Stimulated activated CD8-positive, alpha-beta memory T cell treated with anti-CD3 and anti-CD28 coated beads, Interleukin-12 subunit alpha, Interleukin-12 subunit beta, amount 100 ng/mL, for 1 hour (primary cell): ENCODE results near the gene HS3ST5.
"Not testable (repeated sequence)": the region's sequence is repeated elsewhere in the genome, so short reads cannot be mapped to it uniquely, and the experiment has no call there.

ENCODE experiments used
- DNase-seq: peaks from one replicate; pipeline ENCODE4 v3.0.0-alpha.2; 2020; ENCODE audit warnings: low read depth

HS3ST5 gene

DNA sequence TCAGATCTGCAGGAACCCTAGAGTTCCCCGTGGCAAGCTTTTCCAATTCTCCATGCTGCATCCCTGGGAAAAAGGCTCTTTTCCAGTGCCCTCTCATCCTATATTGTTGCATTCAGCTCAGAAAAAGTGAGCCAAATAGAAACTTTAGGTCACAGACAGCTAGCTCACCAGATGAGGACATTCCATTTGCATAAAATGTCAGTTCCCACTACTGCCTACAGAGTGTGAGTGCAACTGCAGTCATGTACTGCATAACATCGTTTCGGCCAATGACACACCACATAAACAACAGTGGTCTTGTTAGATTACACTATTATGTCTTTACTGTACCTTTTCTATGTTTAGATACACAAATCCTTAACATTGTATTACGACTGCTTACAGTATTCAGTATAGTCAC is 8.6 kb downstream of the HS3ST5 start:
- DNase-seq, result no peak

DNA sequence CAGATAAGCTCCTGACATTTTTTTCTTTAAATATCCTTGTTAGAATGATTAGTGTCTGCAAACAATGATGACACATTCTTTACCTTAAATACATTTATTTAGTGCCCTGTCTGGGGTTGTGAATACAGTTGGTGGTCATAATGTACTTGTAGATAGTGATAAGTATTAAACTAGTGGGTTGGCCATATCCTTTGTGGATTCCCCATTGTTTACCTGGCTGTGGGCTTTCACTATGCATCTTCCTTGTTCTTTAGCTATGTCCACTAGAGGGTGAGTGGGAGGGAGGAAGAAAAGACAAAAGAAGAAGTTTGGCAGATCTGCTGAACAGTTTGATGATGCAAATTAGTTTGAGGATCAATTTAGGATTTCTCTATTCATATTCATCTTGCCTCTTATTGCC is 15.7 kb downstream of the HS3ST5 start:
- DNase-seq, result no peak

DNA sequence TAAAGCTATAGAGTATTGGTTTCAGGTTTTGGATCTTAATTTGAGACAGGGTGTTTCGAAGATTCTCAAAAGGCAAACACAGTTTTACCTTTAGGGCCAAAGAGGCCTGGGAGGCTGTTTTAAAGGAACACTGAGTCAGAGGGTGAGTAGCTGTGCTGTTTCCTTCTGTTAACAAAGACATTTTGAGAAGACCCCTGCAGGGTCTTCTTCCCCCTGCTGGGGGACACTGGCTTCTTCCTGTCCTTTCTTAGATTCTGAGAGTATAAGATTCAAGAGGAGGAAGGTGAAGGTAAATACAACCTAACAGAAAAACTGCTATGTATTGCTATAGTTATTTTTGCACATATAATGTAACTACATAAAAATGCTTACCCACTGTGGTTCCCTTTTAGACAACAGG is 19.0 kb downstream of the HS3ST5 start:
- no peak for DNase-seq

DNA sequence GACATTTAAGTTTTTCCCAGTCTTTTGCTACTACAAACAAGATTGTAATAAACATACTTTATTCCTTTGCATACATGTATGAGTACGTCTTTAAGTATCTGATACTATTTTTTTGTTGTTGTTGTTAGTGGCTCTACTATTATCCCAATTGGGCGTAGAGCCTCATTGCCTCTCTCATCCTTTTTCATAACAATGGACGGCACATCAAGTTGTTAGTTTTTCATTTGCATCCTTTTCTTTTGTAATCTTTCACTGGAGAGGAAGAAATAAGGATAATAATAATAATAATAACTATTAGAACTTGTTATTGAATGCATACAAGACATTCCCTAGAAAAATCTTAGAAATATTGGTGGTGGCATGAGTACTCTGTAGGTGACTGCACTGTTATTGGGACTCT is 23.1 kb downstream of the HS3ST5 start:
- DNase-seq, result no peak

DNA sequence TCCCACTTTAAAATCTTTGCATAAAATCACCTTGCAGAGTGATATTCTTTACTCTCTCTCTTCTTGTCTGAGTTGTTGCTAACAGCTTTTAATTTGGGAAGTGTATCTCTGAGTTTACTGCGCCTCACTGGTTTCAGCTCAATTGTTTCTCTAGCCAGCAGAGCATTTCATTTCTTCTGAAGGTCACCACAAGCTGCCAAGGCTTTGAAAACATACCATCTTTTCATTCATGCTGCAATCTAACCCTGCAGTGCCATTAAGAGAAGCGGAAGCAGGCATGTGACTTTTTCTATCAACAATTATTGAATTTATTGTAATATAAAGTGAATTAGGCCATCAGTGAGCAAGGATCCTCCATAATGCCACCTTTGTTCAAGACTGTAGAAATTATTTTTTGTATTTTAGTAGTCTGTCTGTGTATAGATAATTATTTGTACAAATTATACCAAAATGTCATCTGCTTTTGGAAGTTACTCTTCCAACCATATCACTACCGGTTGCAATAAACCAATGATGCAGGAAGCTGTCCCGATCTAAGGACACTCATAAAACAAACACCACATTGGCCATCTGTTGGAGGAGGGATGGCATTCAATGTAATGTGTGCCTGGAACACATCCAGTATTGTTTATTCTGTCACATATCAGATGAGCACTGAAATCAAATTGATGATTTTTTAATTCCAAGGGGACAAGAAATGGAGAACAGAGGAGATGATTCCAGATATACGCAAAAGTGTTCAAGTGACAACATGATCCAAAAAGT is 26.8 kb downstream of the HS3ST5 start:
- no peak for DNase-seq

DNA sequence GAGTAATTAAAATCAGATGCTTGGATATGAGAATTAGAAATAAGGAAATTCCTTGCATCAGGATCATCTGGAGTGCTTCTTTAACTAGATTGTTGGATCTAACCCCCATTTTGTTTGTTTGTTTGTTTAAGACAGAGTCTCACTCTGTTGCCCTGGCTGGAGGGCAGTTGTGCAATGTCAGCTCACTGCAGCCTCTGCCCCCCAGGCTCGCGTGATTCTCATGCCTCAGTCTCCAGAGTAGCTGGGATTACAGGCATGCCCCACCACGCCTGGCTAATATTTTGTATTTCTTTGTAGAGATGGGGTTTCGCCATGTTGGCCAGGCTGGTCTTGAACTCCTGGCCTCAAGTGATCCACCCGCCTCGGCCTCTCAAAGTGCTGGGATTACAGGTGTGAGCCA is 29.0 kb downstream of the HS3ST5 start:
- not testable (repeated sequence) for DNase-seq

DNA sequence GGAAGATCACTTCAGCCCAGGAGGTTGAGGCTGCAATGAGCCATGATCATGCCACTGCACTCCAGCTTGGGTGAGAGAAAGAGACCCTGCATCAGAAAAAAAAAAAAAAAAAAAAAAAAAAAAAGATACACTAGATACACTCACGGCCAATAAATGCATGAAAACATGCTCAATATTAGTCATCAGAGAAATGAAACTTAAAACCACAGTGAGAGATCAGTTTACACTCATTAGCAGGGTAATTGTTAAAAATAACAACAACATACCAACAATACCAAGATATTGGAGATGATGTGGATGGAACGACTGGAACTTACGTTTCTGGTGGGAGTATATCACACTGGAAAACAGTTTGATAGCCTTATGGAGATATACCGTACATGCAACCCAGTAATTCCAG is 29.9 kb downstream of the HS3ST5 start:
- no peak for DNase-seq

DNA sequence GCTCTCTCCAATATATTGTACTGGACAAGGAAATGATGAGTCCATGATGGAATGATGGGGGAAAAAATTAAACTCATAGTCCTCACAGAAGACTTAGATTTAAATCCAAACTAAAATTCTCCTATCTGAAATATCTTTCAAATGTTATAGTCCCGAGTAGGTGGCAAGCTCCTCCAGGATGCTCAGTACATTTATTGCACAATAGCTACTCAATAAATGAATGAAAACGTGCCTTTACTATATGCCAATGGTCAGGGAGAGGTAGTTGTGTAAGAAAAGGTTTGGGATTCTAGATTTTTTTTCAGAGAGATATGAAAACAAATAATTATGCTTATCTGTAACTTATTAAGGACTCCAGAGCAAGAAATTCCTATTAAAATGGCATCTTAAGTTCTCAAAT is 32.8 kb downstream of the HS3ST5 start:
- DNase-seq, result no peak

DNA sequence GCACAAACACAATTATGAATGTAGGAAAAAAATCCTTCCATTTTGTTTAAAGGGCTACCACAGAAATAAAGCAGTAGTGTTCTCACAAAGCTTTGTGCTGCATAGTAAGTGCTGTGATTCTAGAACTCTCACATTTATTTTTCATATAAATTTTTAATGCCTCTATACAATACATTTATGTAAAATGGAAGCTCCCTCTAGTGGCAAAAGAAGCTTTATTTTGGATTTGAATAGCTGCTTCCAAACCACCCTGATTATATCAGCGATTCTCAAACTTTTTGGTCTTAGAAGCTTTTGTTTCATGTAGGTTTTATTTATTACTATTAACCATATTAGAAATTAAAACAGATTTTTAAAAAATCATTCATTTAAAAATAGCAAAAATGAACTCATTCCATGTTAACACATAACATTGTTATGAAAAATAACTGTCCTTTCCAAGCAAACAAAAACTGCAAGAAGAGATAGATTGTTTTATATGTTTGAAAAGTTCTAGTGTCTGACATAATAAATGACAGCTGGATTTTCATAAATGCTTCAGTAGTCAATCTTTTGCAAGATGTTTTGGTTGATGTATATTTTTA is 38.4 kb downstream of the HS3ST5 start:
- DNase-seq, result no peak

DNA sequence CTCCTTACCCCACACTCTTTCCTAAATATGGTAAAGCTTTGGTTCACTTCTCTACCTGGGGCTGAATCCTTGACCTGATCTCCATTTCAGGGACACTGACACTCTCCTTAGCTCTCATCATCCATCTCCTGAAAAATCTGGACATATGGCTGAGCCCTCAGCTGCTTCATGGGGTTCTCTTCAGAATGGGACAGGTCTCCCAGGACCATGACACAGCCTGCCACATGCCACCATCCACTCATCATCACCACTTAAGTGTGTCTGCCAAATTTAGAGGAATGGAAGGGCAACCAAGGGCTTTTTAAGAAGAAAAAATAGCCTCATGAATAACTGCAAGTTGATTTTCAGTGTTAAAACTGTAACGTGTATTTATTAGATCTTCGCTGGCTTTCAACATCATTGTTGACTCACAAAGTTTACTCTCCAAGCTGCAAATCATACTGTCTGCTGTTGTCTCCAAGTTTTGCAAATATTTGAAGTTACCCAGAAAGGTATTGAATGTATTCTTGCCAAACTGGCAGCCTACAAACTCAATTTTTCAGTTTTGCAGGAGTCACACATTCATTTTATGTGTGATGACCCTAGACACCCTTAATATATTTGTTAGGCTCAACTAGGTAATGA is 41.1 kb downstream of the HS3ST5 start:
- DNase-seq, result no peak

DNA sequence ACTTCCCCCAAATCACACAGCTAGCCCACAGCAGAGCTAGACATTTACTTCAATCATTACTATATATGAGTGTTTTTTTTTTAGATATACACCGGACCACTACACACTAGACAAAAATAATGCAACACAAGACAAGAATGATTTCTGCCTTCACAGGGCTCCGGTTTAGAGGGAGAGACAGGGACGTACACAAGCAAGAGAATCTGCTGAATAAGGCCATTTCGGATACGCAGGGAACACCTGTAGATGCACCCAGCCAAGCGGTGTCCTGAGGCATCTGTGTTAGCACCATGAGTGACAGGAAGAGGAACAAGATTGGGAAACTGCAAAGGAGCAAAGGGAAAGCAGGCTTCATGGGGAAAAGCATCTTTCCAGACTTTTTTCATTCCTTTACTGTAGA is 45.7 kb downstream of the HS3ST5 start:
- DNase-seq, result no peak

DNA sequence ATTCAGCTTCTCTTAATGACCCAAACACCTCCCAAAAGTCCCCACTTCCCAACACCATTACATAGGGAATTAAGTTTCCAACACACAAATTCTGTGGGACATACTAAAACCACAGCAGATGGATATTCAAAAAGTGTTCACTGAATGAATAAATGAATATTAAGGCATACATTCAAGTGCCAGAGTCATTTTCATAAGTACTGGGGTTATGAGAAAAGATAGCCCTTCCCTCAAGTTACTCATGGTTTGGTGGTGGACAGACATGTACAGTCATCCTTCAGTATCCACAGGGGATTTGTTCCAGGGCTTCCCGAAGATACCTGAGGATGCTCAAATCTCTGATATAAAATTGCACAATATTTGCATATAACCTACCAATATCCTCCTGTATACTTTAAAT is 50.4 kb downstream of the HS3ST5 start:
- no peak for DNase-seq

DNA sequence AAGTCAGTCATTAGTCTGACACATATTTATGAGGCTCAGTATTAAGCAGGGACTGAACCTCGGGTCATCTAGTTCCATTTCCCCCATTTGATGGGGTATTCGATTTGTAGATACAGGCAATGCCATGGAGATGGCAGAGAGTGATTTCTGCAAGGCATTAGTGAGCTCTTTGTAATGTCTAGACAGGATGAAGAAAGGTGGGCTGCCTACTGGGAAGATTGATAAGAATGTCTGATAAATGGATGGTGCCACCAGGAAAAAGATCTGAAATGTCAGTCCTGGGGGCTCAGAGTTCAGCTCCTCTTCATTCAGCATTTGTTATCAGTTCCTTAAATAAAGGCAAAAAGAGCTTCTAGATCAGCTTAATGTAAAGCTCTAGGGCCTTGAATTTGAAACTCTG is 51.4 kb downstream of the HS3ST5 start:
- DNase-seq, result no peak

DNA sequence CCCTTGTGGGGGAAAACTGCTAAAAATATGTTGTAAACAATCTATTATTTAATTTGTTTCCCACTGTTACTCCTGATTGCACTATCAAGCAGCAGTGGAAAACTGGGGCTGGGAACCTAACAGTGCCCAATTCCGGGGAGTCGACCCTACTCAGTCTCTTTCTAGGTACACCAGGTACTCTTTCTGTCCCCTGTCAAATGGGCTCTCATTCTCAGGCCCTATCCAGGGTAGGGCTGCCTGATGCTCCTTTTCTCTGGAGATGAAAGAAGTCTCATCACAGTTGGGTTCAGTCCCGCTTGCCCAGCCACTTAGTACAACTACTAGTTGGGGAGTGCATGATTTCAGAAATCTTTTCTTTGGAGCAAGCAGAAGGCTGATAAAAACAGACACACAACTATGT is 52.0 kb downstream of the HS3ST5 start:
- DNase-seq, result no peak

DNA sequence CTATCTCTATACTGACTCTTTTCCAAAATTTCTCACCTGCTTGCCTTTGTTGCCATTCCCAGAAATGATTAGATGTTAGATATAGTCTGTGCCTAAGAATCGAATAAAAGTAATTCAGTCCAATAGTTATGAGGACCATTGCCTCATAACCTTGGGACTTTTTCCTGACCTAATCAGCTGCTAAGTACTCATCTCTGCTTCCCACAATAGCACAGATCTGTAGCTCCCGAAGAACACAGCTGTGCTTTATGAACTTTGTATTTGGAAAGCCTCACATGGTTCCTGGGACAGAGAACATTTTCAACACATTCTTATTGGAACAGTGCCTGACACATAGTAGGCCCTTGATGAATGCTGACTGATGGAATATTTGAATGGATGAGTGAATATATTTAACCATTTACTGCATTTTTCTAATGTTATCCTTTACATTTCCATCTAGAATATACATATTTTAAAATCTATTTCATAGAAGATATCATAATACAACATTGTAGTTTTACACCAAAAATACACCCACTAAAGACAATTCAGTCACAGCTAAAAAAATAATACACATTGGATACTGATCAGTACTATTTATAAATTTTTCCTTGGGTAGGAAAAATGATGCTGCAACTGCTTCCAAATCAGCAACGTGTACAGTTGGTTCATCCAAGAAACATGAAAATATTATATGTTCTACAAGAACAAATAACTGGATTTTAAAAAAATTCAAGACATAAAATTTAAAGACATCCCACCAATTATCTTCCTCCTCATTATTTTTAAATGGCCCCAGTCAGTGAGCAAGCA is 53.9 kb downstream of the HS3ST5 start:
- DNase-seq, result no peak

DNA sequence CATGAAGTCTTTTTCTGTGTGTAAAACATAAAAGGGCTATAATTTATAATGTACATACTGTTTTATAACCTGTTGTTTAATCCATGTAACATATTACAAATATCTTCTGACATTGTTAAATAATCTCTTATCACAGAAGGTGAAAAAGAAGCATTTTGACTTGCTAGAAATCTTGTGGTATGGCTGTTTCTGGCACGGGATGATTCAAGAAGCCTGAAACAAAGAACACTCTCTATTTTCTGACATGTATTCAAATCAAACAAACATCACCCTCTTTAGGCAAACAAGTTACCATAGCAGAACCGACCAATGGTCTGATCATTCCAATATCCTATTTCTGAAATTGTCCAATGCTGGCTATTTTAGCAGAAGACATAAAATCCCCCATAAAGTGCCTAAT is 55.4 kb downstream of the HS3ST5 start:
- DNase-seq, result no peak

DNA sequence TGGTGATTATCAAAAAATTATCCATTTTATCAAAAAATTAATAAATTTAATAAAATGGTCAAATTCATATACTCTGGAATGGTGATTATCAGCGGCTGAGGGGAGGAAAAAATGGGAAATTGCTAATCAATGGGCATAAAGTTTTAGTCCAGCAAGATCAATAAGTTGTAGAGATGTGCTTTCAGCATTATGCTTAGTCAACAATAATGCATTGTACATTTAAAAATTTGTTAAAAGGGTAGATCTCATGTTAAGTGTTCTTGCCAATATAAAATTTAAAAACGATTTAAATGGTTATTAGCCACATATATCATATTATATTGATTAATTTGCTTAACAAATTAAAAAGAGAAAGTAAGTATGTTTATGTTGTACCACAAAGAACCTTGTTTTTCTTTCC is 56.6 kb downstream of the HS3ST5 start:
- DNase-seq, result no peak

DNA sequence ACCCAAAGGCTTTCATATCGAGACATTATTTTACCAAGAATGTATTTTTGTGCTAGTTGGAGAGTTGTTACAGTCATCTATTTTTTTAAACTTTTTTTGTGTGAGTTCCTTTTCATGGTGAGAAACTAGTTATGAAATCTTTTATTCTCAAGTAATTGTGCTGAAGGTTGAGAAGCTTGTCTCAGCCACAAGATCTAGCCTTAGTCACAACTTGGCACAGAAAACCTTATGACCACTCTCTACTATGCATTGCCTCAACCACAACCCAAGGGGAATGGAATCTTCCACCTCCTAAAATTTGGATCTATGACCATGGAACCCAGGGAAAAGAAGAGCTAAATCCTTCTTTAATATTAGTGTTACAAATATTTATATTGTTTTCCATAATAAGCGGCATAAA is 58.5 kb downstream of the HS3ST5 start:
- no peak for DNase-seq

DNA sequence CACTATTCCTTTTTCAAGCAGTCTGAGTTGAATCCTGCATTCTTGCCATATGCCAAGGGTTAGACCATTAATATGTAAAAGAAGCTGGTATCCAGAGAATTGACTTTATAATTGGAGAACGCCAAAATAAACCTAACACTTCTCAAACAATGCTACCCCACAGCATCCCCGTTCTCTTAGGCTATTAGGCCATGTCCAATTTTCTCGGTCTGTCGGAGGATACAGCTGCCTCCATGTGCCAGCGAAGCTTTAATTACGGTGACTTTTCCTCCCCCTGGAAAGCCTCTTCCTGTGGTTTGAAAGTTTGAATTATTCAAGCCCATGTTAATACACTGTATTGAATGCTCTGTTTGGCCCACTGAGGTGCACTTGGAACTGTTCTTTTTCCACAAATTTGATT is 60.5 kb downstream of the HS3ST5 start:
- no peak for DNase-seq

DNA sequence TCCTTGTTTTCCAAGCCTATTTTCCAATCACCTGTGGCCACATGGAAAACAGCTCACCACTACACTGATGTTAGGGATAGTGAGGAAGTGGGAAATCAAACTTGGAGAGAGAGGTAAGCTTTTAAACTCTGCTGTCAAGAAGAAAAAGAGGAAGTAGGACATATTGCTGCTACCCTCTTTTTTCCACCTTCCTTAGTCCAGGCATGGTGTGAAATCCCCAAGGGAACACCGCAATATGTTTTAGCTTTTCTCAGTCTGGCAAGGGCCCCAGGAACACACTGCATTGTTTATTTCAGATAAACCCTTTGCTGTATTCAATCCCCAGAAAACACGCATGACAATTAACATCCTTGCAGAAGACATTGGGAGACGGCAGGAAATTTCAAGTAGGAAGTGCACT is 61.3 kb downstream of the HS3ST5 start:
- no peak for DNase-seq

DNA sequence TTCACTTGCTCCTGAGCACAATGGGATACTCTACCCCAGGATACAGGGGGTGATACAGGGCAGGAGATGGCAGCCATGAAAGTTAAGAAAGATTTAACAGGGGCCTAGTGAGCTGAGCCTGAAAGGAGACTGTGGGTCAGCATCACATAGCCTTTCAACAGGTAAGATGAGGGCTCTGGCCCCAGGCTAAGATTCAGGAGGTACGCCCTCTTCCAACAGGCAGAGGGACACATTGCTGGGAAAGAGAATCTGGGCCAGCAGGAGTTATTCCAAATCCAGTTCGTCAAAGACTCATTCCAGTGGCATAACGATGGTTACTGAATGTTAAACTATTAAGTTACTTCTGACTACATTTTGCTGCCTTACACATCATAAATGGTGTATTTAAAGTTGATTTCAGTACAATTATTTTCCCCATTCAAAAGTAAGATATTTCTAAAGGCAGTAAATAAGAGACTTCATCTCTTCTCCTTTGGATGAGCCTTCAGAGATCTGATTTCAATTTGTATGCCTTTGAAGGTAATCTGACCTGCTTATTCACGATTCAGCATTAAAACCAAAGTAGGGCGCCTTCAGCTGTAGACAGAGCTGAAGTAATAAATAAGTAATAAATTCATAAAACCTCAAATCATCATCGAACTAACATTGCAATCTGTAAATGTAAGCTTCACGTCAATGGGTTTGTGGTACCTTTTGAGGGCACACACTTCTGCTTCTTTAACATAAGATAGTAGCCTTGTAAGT is 62.4 kb downstream of the HS3ST5 start:
- no peak for DNase-seq

DNA sequence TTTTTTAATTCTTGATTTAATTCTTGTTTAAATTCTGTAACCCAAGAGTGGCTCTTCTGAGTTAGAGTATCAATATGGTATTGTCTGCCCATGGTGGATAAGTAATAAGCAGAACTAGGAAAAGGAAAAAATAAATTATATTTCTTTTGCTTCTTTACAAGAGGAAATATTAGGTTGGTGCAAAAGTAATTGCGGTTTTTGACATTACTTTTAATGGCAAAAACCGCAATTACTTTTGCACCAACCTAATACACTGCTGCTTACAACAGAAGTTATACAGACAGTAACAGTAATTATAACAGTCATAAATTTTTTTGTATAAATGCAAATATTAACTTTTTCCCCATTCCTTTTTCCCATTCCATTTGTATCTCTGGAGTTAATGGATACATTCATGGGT is 65.6 kb downstream of the HS3ST5 start:
- no peak for DNase-seq
